Thoracic aorta (tissue), 2 donors: ENCODE results near the gene TGFB1. TPM values are rescaled to one million over a fixed set of nuclear protein-coding genes. Genes with fewer than 3 reads are reported as not detected.

Experiments used
- ATAC-seq: fragments of 150-250 bp; one replicate; pipeline ENCODE4 v1.8.0; 2017; ENCODE audit warnings: low read depth; ENCODE audit not compliant: insufficient number of reproducible peaks, low FRiP score
- DNase-seq: peaks from one replicate; pipeline ENCODE4 v3.0.0-alpha.2; 2020; ENCODE audit warnings: low spot score
- H3K27ac ChIP-seq, 2 donors: fragments of 200-600 bp; sonication (generic); 1 replicate in 1 of 2; 2 replicates in 1 of 2; pipeline ENCODE4 v1.5.1; 2016; ENCODE audit warnings: mild to moderate bottlenecking in 2 of 2, moderate library complexity in 2 of 2
- H3K27me3 ChIP-seq: fragments of 200-600 bp; sonication (generic); replicated peaks from 2 replicates; pipeline ENCODE4 v1.6.0; 2016; ENCODE audit warnings: mild to moderate bottlenecking; ENCODE audit not compliant: insufficient read depth
- H3K36me3 ChIP-seq: fragments of 200-600 bp; sonication (generic); one replicate; pipeline ENCODE4 v1.5.1; 2016
- H3K4me1 ChIP-seq, 2 donors: fragments of 200-600 bp; sonication (generic); 1 replicate in 1 of 2; 2 replicates in 1 of 2; pipeline versions ENCODE4 v1.5.1 to v1.6.0; 2016; ENCODE audit warnings: low read depth in 2 of 2, mild to moderate bottlenecking in 1 of 2; ENCODE audit not compliant: control insufficient read depth in 1 of 2
- H3K4me3 ChIP-seq: fragments of 200-600 bp; sonication (generic); 2 replicates; pipeline ENCODE4 v1.5.1; 2016; ENCODE audit warnings: mild to moderate bottlenecking
- H3K9me3 ChIP-seq: fragments of 200-600 bp; sonication (generic); 2 replicates; pipeline ENCODE4 v1.5.1; 2016
- CTCF ChIP-seq: fragments of 200-600 bp; sonication (generic); IDR thresholded peaks from one replicate; pipeline ENCODE4 v1.5.1; 2019; ENCODE audit warnings: antibody characterized with exemption
- total RNA-seq, 2 donors: library from RNA; depleted of rRNA; stranded (reverse); fragments of >200 nt; gene quantifications; one replicate each; pipeline versions ENCODE4 v1.1.0 to v1.2.3, GENCODE V29; 2016

The TGFB1 gene
- total RNA-seq, 2 donors from 2014 or later, result 55.1 to 69.6 TPM

DNA sequence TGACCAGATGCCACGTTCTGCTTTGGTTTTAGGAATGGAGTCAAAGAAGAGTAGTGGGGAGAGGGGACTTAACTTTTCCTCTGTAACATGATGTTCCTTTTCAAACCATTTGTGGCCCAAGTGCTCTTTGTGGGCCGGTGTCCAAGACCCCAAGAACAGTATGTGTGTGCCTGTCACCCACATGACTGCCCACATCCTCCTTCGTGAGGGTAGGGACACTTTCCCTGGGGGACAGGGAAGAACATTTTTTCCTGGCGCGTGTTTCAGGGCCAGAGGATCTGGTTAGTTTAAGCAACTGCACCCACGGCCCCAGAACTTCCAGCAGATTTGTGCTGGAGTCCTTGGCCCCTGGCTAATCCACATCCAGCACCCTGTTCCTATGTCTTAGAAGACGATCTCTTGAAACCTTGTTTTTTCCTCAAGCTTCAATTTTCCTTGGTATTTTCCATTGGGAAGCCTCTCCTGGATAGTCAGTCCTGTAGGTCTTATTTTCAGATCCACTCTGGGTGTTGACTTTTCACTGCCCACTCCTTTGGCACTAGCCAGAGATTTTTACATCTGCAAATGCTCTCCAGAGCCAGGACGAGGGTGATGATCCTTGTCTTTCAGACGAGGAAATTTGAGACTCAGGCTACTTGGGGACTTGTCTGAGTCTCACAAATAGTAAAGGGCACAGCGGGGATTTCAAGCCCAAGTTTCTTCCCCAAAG is 54.5 kb downstream of the TGFB1 start:
- peaks cover 55% of the 10 kb centered on the region for H3K36me3 ChIP-seq
- H3K27me3 ChIP-seq, result no peaks in the 10 kb centered on the region
- no peak for ATAC-seq
- no peak for TF ChIP-seq CTCF
- no peak for DNase-seq
- H3K4me1 ChIP-seq, result peaks cover 14 to 36% of the 10 kb centered on the region in 2 donors
- H3K27ac ChIP-seq, result peak overlapping the region; percentile 76 to 86
- no peaks in the 10 kb centered on the region for H3K9me3 ChIP-seq
- H3K4me3 ChIP-seq, result no peak overlapping the region

DNA sequence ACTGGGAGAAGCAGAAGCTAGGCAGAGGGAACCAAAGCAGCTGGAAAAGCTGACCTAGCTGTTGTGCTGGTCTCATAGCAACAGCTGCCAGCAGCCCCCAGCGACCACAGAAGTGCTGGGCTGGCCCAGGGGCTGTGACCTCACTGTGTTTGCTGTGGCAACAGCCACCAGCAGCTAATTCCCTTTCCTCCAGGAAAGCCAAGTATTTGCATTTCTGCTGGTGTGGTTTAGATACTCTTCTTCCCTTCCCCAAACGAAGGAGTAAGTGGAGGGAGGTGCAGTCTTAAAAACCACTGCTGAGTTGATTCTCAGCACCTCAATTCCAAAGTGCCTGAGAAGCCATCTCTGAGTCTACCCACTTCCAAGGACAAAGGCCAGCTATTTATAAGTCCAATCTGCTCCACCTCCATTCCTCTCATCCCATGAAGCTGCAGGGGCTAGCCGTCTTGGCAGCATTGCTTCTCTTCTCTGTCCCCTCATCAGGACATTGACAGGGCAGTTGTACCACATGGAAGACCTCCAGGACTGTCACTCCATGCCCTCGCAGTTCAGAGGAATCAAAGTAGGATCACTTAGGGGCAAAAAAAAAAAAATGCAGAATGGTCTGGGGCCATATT is 55.3 kb downstream of the TGFB1 start:
- H3K27ac ChIP-seq, result peak overlapping the region; percentile 76 to 86
- ATAC-seq (peak; percentile 39), DNase-seq (no peak)
- no peaks in the 10 kb centered on the region for H3K9me3 ChIP-seq
- no peak overlapping the region for H3K4me3 ChIP-seq
- no peak for TF ChIP-seq CTCF
- H3K36me3 ChIP-seq, result peaks cover 55% of the 10 kb centered on the region
- H3K4me1 ChIP-seq, result peaks cover 14 to 36% of the 10 kb centered on the region in 2 donors
- H3K27me3 ChIP-seq, result no peaks in the 10 kb centered on the region

- no peak overlapping the region for H3K4me3 ChIP-seq
- peaks cover 14 to 36% of the 10 kb centered on the region in 2 donors for H3K4me1 ChIP-seq
- peaks cover 55% of the 10 kb centered on the region for H3K36me3 ChIP-seq
- no peak for DNase-seq
- H3K9me3 ChIP-seq, result no peaks in the 10 kb centered on the region
- no peak for ATAC-seq
- no peak for TF ChIP-seq CTCF
- no peaks in the 10 kb centered on the region for H3K27me3 ChIP-seq
- peak overlapping the region; percentile 76 to 86 for H3K27ac ChIP-seq
Observed at GRCh38 chr19:41297628-41298347, 55.9 kb downstream of the TGFB1 start.

- no peak for TF ChIP-seq CTCF
- Histone ChIP-seq H3K36me3 (peaks cover 61% of the 10 kb centered on the region), H3K4me1 (peaks cover 14 to 36% of the 10 kb centered on the region in 2 donors), H3K4me3 (no peak overlapping the region), H3K27me3 (no peaks in the 10 kb centered on the region), H3K9me3 (no peaks in the 10 kb centered on the region), H3K27ac (peak overlapping the region; percentile 2 to 86)
- DNase-seq, result no peak
- no peak for ATAC-seq
Observed at GRCh38 chr19:41296433-41296871, 57.3 kb downstream of the TGFB1 start.

- no peak overlapping the region for H3K4me3 ChIP-seq
- H3K4me1 ChIP-seq, result peaks cover 14 to 36% of the 10 kb centered on the region in 2 donors
- DNase-seq, result no peak
- H3K27me3 ChIP-seq, result no peaks in the 10 kb centered on the region
- ATAC-seq, result no peak
- peaks cover 62% of the 10 kb centered on the region for H3K36me3 ChIP-seq
- no peaks in the 10 kb centered on the region for H3K9me3 ChIP-seq
- no peak for TF ChIP-seq CTCF
- H3K27ac ChIP-seq, result no peak overlapping the region
Observed at GRCh38 chr19:41295499-41295898, 58.2 kb downstream of the TGFB1 start.
